Ectodermal cell (in vitro differentiated cells): ENCODE data around the gene ASAP3.

Source experiments
- H3K27ac ChIP-seq: 2 replicates; pipeline ENCODE4 v1.7.0; 2013; ENCODE audit warnings: mild to moderate bottlenecking, low read depth, low read length; ENCODE audit not compliant: insufficient read depth, poor library complexity, severe bottlenecking
- H3K27me3 ChIP-seq: 2 replicates; pipeline ENCODE4 v1.7.0; 2013; ENCODE audit warnings: mild to moderate bottlenecking, low read length; ENCODE audit not compliant: insufficient read depth, control insufficient read depth, poor library complexity, severe bottlenecking
- H3K36me3 ChIP-seq: one replicate; pipeline ENCODE4 v1.7.0; 2013; ENCODE audit warnings: low read length; ENCODE audit not compliant: control insufficient read depth, insufficient read depth
- H3K4me1 ChIP-seq: one replicate; pipeline ENCODE4 v1.7.0; 2013; ENCODE audit warnings: low read length; ENCODE audit not compliant: control insufficient read depth, insufficient read depth
- H3K4me3 ChIP-seq: 2 replicates; pipeline ENCODE4 v1.7.0; 2013; ENCODE audit warnings: low read depth, low read length, control low read depth; ENCODE audit not compliant: insufficient read depth
- H3K9me3 ChIP-seq: 2 replicates; pipeline ENCODE4 v1.7.0; 2013; ENCODE audit warnings: mild to moderate bottlenecking, low read length, moderate library complexity; ENCODE audit not compliant: control insufficient read depth
- WGBS, 2 experiments: methylation state at CpG; one replicate each; pipeline ENCODE4 v1.1.7; 2013; ENCODE audit warnings: missing lambda C conversion rate in 2 of 2; 5-methylcytosine and 5-hydroxymethylcytosine counted together

ASAP3 gene

GRCh38 chr1:23478896-23479665, 4.9 kb downstream of the ASAP3 start:
- no peak overlapping the region for H3K4me3 ChIP-seq
- no peak overlapping the region for H3K27ac ChIP-seq
- H3K27me3 ChIP-seq, result peaks cover 16% of the 10 kb centered on the region
- H3K9me3 ChIP-seq, result no peaks in the 10 kb centered on the region
- no peaks in the 10 kb centered on the region for H3K36me3 ChIP-seq
- WGBS, 2 experiments, result 88 to 89% methylated on average over 9 of the region's 9 CpGs
- H3K4me1 ChIP-seq, result peaks cover 10% of the 10 kb centered on the region

- no peak overlapping the region for H3K27ac ChIP-seq
- peaks cover 3% of the 10 kb centered on the region for H3K4me1 ChIP-seq
- no peaks in the 10 kb centered on the region for H3K36me3 ChIP-seq
- H3K4me3 ChIP-seq, result no peak overlapping the region
- peaks cover 4% of the 10 kb centered on the region for H3K27me3 ChIP-seq
- WGBS, 2 experiments, result 93 to 94% methylated on average over 10 of the region's 10 CpGs
- H3K9me3 ChIP-seq, result no peaks in the 10 kb centered on the region
Observed at GRCh38 chr1:23477359-23478144, 6.4 kb downstream of the ASAP3 start.

DNA sequence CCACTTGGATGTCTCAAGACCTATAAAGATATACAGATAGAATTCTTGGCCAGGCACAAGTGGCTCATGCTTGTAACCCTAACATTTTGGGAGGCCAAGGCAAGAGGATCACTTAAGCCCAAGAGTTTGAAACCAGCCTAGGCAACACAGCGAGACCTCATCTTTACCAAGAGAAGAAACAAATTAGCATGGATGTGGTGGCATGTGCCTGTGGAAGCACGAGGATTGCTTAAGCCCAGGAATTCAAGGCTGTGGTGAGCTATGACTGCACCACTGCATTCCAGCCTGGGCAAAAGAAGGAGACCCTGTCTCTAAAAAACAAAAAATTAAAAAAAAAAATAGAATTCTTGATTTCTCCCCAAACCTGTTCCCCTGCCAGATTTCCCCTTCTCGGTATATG, 8.3 kb downstream of the ASAP3 start:
- Histone ChIP-seq H3K4me1 (peaks cover 4% of the 10 kb centered on the region), H3K36me3 (no peaks in the 10 kb centered on the region), H3K27ac (no peak overlapping the region), H3K4me3 (no peak overlapping the region), H3K27me3 (no peaks in the 10 kb centered on the region), H3K9me3 (no peaks in the 10 kb centered on the region)
- 86 to 90% methylated on average over 3 of the region's 3 CpGs for WGBS, 2 experiments

DNA sequence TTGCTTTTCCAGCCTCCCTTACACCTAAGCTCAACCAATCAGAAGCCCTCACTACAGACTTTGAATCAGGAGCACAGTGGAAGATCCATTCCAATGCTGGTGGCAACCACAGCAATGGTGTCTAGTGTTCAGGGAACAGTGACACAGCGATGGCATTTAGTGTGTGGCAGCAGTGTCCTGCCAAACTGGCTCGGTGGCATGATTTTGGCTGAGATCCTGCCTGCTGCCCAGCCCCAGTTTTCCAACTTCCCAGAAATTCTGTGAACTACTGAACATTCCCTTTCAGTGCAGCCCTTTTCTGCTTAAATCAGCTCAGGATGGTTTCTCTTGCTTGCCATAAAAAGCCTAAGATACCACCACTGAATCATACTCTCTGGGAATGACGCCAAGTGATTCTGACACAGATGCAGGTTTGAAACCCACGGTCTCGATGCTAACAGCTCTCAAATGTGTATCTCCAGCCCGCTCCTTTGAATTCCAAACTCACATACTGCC, 8.8 kb downstream of the ASAP3 start:
- peaks cover 7% of the 10 kb centered on the region for H3K4me1 ChIP-seq

DNA sequence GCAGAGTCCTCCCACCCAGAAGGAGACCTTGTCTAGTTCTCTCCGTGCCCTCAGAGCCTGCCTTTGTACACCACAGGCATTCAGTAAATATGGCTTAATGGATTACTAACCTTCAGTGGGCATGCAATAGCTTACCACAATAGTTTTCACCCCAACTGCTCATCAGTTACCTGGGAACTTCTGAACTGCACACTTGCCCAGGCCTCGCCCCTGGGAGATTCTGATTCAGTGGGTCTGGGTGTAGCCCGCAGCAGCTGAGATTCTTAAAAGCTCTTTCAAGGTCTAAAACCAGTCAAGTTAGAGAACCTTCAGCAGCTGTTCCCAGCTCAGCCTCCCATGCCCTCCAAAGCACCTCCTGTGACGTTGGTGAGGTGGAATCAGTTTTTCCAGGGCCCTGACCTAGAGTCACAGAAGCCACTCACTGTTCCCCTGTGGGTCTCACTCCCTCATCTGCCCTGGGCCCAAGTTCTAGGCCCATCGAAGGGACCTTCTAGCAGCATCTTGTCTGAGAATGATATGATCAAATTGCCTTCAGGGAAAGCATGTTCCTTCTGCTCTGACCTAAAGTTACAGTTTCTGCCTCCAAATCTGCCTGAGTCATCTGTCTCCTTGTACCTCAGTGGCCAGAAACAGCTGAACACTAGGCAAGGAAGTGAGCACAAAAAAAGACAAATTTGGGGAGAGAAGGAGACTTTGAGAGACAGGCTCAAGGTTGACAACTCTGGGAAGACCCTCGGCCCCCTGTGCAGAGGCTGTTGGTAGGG, 10.8 kb downstream of the ASAP3 start:
- Histone ChIP-seq H3K9me3 (no peaks in the 10 kb centered on the region), H3K27ac (no peak overlapping the region), H3K4me3 (no peak overlapping the region), H3K36me3 (no peaks in the 10 kb centered on the region), H3K27me3 (no peaks in the 10 kb centered on the region), H3K4me1 (peaks cover 7% of the 10 kb centered on the region)
- WGBS, 2 experiments, result 93 to 94% methylated on average over 6 of the region's 6 CpGs

More for the DNA sequence above, 8.8 kb downstream of the ASAP3 start:
- whole genome bisulfite sequencing, 2 experiments, result 92 to 94% methylated on average over 6 of the region's 6 CpGs
- H3K27ac ChIP-seq, result no peak overlapping the region
- no peaks in the 10 kb centered on the region for H3K36me3 ChIP-seq
- H3K27me3 ChIP-seq, result no peaks in the 10 kb centered on the region
- H3K4me3 ChIP-seq, result no peak overlapping the region
- no peaks in the 10 kb centered on the region for H3K9me3 ChIP-seq

- H3K4me1 ChIP-seq, result peaks cover 7% of the 10 kb centered on the region
- 77 to 85% methylated on average over 5 of the region's 5 CpGs for WGBS, 2 experiments
- H3K36me3 ChIP-seq, result no peaks in the 10 kb centered on the region
- H3K9me3 ChIP-seq, result no peaks in the 10 kb centered on the region
- H3K27me3 ChIP-seq, result no peaks in the 10 kb centered on the region
- no peak overlapping the region for H3K4me3 ChIP-seq
- no peak overlapping the region for H3K27ac ChIP-seq
Observed at GRCh38 chr1:23472351-23473036, 11.5 kb downstream of the ASAP3 start.

DNA sequence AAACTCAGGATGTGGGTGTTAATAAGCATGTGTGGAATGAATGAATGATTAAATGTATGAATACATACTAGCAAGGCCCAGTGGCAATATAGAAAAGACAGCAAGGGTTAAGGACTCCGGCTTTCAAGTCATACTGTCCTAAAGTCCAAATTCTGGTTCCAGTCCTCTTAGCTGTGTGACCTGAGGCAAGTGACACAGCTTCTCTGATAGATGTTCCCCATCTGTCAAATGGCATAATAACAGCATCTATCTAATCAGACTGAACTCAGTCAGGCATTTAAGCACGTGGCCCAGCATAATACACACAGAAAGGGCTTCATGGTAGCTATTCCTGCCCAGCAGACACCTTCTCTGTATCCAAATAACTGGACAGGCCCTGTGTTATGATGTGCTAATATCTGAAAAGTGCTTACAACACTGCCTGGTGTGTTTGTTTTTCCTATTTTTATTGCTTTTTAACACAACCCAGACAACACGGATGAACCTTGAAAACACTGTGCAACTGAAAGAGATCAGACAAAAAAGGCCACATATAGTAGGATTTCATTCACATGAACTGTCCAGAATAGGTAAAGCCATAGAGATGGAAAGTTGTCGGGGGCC, 12.4 kb downstream of the ASAP3 start:
- no peak overlapping the region for H3K27ac ChIP-seq
- no peak overlapping the region for H3K4me3 ChIP-seq
- H3K4me1 ChIP-seq, result peaks cover 7% of the 10 kb centered on the region
- H3K27me3 ChIP-seq, result no peaks in the 10 kb centered on the region
- no peaks in the 10 kb centered on the region for H3K9me3 ChIP-seq
- 95 to 96% methylated on average over 4 of the region's 4 CpGs for WGBS, 2 experiments
- H3K36me3 ChIP-seq, result no peaks in the 10 kb centered on the region

DNA sequence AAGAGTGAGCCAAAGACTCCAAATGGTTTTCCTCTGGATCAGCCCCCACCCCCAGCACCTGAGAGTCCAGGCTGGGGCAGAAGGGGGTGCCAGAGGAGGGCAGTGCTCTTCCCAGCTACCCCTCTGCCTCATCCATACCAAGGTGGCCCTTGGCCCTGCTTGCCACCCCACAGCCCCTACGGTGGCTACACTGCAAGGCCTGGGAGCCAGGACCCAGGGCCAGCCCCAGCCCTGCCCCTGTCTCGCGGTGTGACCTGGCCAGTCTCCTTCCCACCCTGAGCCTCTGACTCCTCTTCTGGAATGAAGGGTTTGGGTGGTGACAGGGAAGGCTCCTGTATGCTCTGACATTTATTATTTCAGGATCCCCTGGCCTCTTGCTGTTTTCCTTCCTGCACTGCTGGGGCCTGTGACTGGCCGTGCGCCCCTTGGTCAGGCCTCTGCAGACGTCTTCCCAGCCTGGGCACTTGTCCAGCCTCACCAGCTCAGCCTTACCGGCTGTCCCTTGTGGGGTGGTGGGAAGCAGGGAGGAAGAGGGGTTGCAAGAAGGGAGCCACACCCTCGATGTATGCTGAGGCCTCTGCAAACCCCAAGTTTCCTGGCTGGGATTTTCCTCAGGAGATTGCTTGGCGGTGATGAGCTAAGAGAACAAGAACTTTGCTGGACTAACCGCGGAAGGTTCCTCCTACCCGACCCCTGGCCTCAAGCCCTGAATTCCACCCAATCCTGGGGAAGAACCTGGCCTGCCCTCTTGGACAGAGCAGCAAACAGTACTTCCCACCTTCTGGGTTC, 13.5 kb downstream of the ASAP3 start:
- peaks cover 7% of the 10 kb centered on the region for H3K4me1 ChIP-seq
- WGBS, 2 experiments, result 93 to 94% methylated on average over 12 of the region's 12 CpGs
- no peaks in the 10 kb centered on the region for H3K9me3 ChIP-seq
- H3K27me3 ChIP-seq, result no peaks in the 10 kb centered on the region
- H3K4me3 ChIP-seq, result no peak overlapping the region
- H3K27ac ChIP-seq, result no peak overlapping the region
- H3K36me3 ChIP-seq, result no peaks in the 10 kb centered on the region
